K562 (cell line): Measurements from ENCODE around the gene PATL2. TPM values are rescaled to one million over a fixed set of nuclear protein-coding genes. Genes with fewer than 3 reads are reported as not detected.

Experiments
- FOXJ3 ChIP-seq: sonication (generic); formaldehyde crosslinking; IDR thresholded peaks from 2 replicates; pipeline ENCODE4 v1.4.0; 2020; ENCODE audit warnings: mild to moderate bottlenecking, missing genetic modification reagents
- HDAC3 ChIP-seq: fragments of 450-650 bp; IDR thresholded peaks from 2 replicates; pipeline ENCODE4 v1.6.1; 2018; ENCODE audit warnings: borderline replicate concordance, mild to moderate bottlenecking, moderate library complexity; ENCODE audit not compliant: partially characterized antibody
- NUFIP1 ChIP-seq: fragments of 450-650 bp; IDR thresholded peaks from 2 replicates; pipeline ENCODE4 v1.6.1; 2018; ENCODE audit not compliant: partially characterized antibody
- PKNOX1 ChIP-seq: fragments of 450-650 bp; IDR thresholded peaks from 2 replicates; pipeline ENCODE4 v1.6.1; 2016
- RERE ChIP-seq: sonication (generic); formaldehyde crosslinking; IDR thresholded peaks from 2 replicates; pipeline ENCODE4 v1.8.0; 2023; ENCODE audit warnings: missing genetic modification reagents, mild to moderate bottlenecking, borderline replicate concordance
- SPI1 ChIP-seq: IDR thresholded peaks from 2 replicates; pipeline ENCODE4 v1.6.1; 2011; ENCODE audit warnings: low read depth, low read length, control low read depth, borderline replicate concordance
- TAF7 ChIP-seq: fragments of 450-650 bp; IDR thresholded peaks from 2 replicates; pipeline ENCODE4 v1.6.1; 2016; ENCODE audit warnings: missing genetic modification characterization, missing compliant biosample characterization
- ZKSCAN1 ChIP-seq: fragments of 150-350 bp; IDR thresholded peaks from 2 replicates; pipeline ENCODE4 v1.6.1; 2016; ENCODE audit warnings: low read depth, low read length
- ZNF217 ChIP-seq: sonication (generic); formaldehyde crosslinking; IDR thresholded peaks from 2 replicates; pipeline ENCODE4 v1.8.0; 2022; ENCODE audit warnings: mild to moderate bottlenecking, missing genetic modification reagents
- ZNF318 ChIP-seq, 2 experiments: fragments of 450-650 bp; IDR thresholded peaks; 2 replicates each; pipeline ENCODE4 v1.6.1; 2016; ENCODE audit warnings: mild to moderate bottlenecking in 2 of 2, borderline replicate concordance in 1 of 2, low read depth in 1 of 2, moderate library complexity in 1 of 2
- polyA plus RNA-seq, 8 experiments: library from polyadenylated mRNA; depleted of rRNA in 4 of 8; stranded (reverse) in 5 of 8; unstranded in 3 of 8; fragments of >200 nt; fragmentation: Nextera tagmentation in 2 of 8; fragmentation: Illumina TruSeq in 1 of 8; extraction: Ambion mirVana in 2 of 8; extraction: Trizol in 1 of 8; gene quantifications; 2 replicates each; pipeline versions ENCODE4 v1.2.1 to v1.2.3, GENCODE V29; 2011 to 2014; ENCODE audit warnings: inconsistent platforms in 1 of 8, missing spikeins in 1 of 8
- total RNA-seq, 7 experiments: library from RNA; depleted of rRNA in 6 of 7; stranded (reverse); fragments of >200 nt in 6 of 7; fragmentation: Illumina TruSeq in 2 of 7; extraction: Trizol in 2 of 7; gene quantifications; 2 replicates each; pipeline versions ENCODE4 v1.2.1 to v1.2.3, GENCODE V29; 2011 to 2021; ENCODE audit warnings: low replicate concordance in 1 of 7

The PATL2 gene
- total and polyA plus RNA-seq, 9 of the 15 experiments (the other 6 are each of a cell fraction or from before 2014, with no cell fraction given): 0.42 to 1.1 (median 0.86) TPM

GRCh38 chr15:44735482-44736180, 24.5 kb upstream of the PATL2 start (continued):
- no peak for TF ChIP-seq RERE (CRISPR knock-in tag)
- peak; percentile 33; the same call in 1 of the 2 replicates for TF ChIP-seq TAF7 (tag)
- no peak for TF ChIP-seq ZKSCAN1
- TF ChIP-seq ZNF217 (CRISPR knock-in tag): no peak
- TF ChIP-seq FOXJ3 (CRISPR knock-in tag): no peak
- TF ChIP-seq PKNOX1: 0 out of 2 replicates have a peak, but pooled peaks have one; percentile 25
- TF ChIP-seq NUFIP1: no peak
- TF ChIP-seq HDAC3: peak; percentile 91
- TF ChIP-seq ZNF318 (IDR thresholded peaks at IDR 0.05; ENCODE audit: borderline replicate concordance in 1 of 2, low read depth in 1 of 2): peak in 1 of 2 experiments; percentile 52; a peak in 1 of 4 replicates
- peak; percentile 15; the same call in 1 of the 2 replicates for TF ChIP-seq SPI1
